GM12874 (cell line): Measurements from ENCODE around the gene TRIOBP.

Source experiments
- CTCF ChIP-seq: IDR thresholded peaks from 2 replicates; pipeline ENCODE4 v1.5.1; 2011; ENCODE audit warnings: low read depth, mild to moderate bottlenecking, control low read depth, low read length, moderate library complexity; ENCODE audit not compliant: insufficient read depth

TRIOBP gene

GRCh38 chr22:37679670-37680069, 17.2 kb upstream of the TRIOBP start:
- no peak for TF ChIP-seq CTCF

- no peak for TF ChIP-seq CTCF
These were observed 16.5 kb upstream of the TRIOBP start for GRCh38 chr22:37680191-37680851.

- TF ChIP-seq CTCF: no peak
These were observed 15.8 kb upstream of the TRIOBP start for GRCh38 chr22:37681001-37681424.

GRCh38 chr22:37681556-37682049, 15.2 kb upstream of the TRIOBP start:
- peak; percentile 92 for TF ChIP-seq CTCF

GRCh38 chr22:37684803-37685615, 11.8 kb upstream of the TRIOBP start:
- no peak for TF ChIP-seq CTCF

GRCh38 chr22:37686002-37686982, 10.6 kb upstream of the TRIOBP start, which contains the start of gene NOL12:
NOL12 (plus strand) TSS chr22:37686343; CDS start chr22:37686393, 50 bp downstream.
- no peak for TF ChIP-seq CTCF
